ENCODE data around the gene DENND2C. TPM values are rescaled to one million over a fixed set of nuclear protein-coding genes. Genes with fewer than 3 reads are reported as not detected.

The DENND2C gene
- total RNA-seq, 2 experiments from 2014 or later: 0.67 to 0.96 TPM

GRCh38 chr1:114545315-114545714 lies 124.5 kb downstream of the DENND2C start:
- no peak for ATAC-seq (ENCODE audit: low read depth)
- Mint-ChIP-seq H3K9me3 (no peaks in the 10 kb centered on the region), H3K36me3 (no peaks in the 10 kb centered on the region), H3K4me1 (no peaks in the 10 kb centered on the region), H3K27me3 (no peaks in the 10 kb centered on the region), H3K27ac (no peak overlapping the region), H3K4me3 (no peak overlapping the region)
- POLR2A ChIA-PET: no interaction called here
- no peak for DNase-seq

- Mint-ChIP-seq H3K36me3 (no peaks in the 10 kb centered on the region), H3K9me3 (no peaks in the 10 kb centered on the region), H3K27me3 (peaks cover 2% of the 10 kb centered on the region), H3K4me1 (no peaks in the 10 kb centered on the region), H3K27ac (no peak overlapping the region), H3K4me3 (no peak overlapping the region)
- POLR2A ChIA-PET: interaction anchor here (0.6 kb wide), 1 partner anchor 16 kb away, joined by 4 read pairs; no protein-coding TSS in a partner anchor
- ATAC-seq (ENCODE audit: low read depth): no peak
- DNase-seq: no peak
Observed at GRCh38 chr1:114540821-114541220, 129.0 kb downstream of the DENND2C start.

DNA sequence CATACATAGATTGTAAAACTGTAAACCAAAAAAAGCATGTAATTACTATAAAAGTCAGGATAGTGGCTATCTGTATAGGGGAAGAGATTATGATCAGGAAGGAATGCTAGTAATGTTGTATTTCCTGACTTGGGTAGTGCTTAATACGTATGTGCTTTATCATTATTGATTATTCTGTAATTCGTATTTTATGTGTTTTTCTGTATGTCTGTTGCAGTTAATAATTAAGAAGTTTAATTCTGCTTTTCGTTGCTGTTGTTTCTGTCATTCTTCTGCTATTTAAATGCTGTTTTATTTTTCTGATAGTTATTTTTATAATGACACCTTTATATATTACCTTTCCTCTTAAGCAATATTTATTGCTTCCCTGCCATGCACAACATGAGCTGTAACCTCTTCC lies 129.6 kb downstream of the DENND2C start:
- Mint-ChIP-seq H3K27me3 (peaks cover 2% of the 10 kb centered on the region), H3K36me3 (no peaks in the 10 kb centered on the region), H3K9me3 (no peaks in the 10 kb centered on the region), H3K27ac (no peak overlapping the region), H3K4me1 (no peaks in the 10 kb centered on the region), H3K4me3 (no peak overlapping the region)
- ATAC-seq (ENCODE audit: low read depth): no peak
- no peak for DNase-seq
- POLR2A ChIA-PET: interaction anchor here (0.6 kb wide), 1 partner anchor 16 kb away, joined by 4 read pairs; no protein-coding TSS in a partner anchor

- Mint-ChIP-seq H3K9me3 (no peaks in the 10 kb centered on the region), H3K4me3 (no peak overlapping the region), H3K27me3 (peaks cover 2% of the 10 kb centered on the region), H3K4me1 (peaks cover 3% of the 10 kb centered on the region), H3K36me3 (no peaks in the 10 kb centered on the region), H3K27ac (no peak overlapping the region)
- POLR2A ChIA-PET: no interaction called here
- ATAC-seq (ENCODE audit: low read depth) (no peak), DNase-seq (no peak)
Observed at GRCh38 chr1:114536043-114536442, 133.8 kb downstream of the DENND2C start.

DNA sequence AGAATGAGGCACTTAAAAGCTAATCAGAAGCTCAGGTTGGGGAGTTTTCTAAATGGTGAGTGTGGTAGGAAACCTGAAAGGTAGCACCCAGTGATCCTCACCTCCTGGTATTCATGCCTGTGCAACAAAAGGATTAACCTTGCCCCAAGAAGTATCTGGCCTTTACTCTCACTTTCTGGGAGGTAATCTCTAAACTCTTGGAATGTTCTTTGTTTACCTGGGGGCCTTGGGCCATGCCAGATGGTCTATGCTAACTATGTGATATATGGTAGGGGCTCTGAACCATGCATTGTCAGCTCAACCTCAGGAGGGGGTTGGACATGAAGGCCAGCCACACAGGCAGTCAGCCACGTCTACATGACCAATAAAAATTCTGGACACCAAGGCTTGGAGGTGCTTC lies 134.4 kb downstream of the DENND2C start:
- Mint-ChIP-seq H3K4me3 (no peak overlapping the region), H3K27me3 (peaks cover 2% of the 10 kb centered on the region), H3K27ac (no peak overlapping the region), H3K9me3 (no peaks in the 10 kb centered on the region), H3K4me1 (peaks cover 4% of the 10 kb centered on the region), H3K36me3 (no peaks in the 10 kb centered on the region)
- DNase-seq (no peak), ATAC-seq (ENCODE audit: low read depth) (no peak)
- POLR2A ChIA-PET: no interaction called here

Other genes with a start within 250 kb of the DENND2C start
- gene TRIM33, start 158.8 kb downstream of the DENND2C start, total RNA-seq: 10 to 100 TPM; 43.8 to 45.6 TPM
- 10 to 100 TPM; 38.4 to 39.5 TPM for gene BCAS2, start 88.4 kb downstream of the DENND2C start, total RNA-seq
- not detected for gene AMPD1, start 25.5 kb upstream of the DENND2C start, total RNA-seq
- gene NRAS, start 46.7 kb upstream of the DENND2C start, total RNA-seq: 10 to 100 TPM; 37.4 to 40.2 TPM
- 100 to 1,000 TPM; 401 to 410 TPM for gene CSDE1, start 87.9 kb upstream of the DENND2C start, total RNA-seq
- gene SIKE1, start 110.6 kb upstream of the DENND2C start, total RNA-seq: 10 to 100 TPM; 64.9 to 72.7 TPM
- gene SYCP1, start 184.8 kb upstream of the DENND2C start, total RNA-seq: not detected